HUES48 (cell line): ENCODE results near the gene RBSN.
"Not testable (repeated sequence)": the region's sequence is repeated elsewhere in the genome, so short reads cannot be mapped to it uniquely, and the experiment has no call there.

ENCODE experiments used
- H3K27ac ChIP-seq: one replicate; pipeline ENCODE4 v1.7.0; 2013; ENCODE audit warnings: low read depth, low read length, inconsistent platforms
- H3K27me3 ChIP-seq: 2 replicates; pipeline ENCODE4 v1.6.1; 2013; ENCODE audit warnings: mild to moderate bottlenecking, low read length; ENCODE audit not compliant: control insufficient read depth, insufficient read depth
- H3K36me3 ChIP-seq: 2 replicates; pipeline ENCODE4 v1.6.1; 2013; ENCODE audit warnings: low read length; ENCODE audit not compliant: control insufficient read depth, insufficient read depth
- H3K4me1 ChIP-seq: 2 replicates; pipeline ENCODE4 v1.6.1; 2013; ENCODE audit warnings: mild to moderate bottlenecking, low read length; ENCODE audit not compliant: control insufficient read depth, insufficient read depth
- H3K4me3 ChIP-seq: 2 replicates; pipeline ENCODE4 v1.5.1; 2013; ENCODE audit warnings: mild to moderate bottlenecking, low read depth, low read length
- H3K9ac ChIP-seq: 2 replicates; pipeline ENCODE4 v1.6.1; 2013; ENCODE audit warnings: mild to moderate bottlenecking, low read depth, low read length, moderate library complexity
- H3K9me3 ChIP-seq: 2 replicates; pipeline ENCODE4 v1.6.1; 2013; ENCODE audit warnings: low read length; ENCODE audit not compliant: control insufficient read depth, insufficient read depth

Gene RBSN

DNA sequence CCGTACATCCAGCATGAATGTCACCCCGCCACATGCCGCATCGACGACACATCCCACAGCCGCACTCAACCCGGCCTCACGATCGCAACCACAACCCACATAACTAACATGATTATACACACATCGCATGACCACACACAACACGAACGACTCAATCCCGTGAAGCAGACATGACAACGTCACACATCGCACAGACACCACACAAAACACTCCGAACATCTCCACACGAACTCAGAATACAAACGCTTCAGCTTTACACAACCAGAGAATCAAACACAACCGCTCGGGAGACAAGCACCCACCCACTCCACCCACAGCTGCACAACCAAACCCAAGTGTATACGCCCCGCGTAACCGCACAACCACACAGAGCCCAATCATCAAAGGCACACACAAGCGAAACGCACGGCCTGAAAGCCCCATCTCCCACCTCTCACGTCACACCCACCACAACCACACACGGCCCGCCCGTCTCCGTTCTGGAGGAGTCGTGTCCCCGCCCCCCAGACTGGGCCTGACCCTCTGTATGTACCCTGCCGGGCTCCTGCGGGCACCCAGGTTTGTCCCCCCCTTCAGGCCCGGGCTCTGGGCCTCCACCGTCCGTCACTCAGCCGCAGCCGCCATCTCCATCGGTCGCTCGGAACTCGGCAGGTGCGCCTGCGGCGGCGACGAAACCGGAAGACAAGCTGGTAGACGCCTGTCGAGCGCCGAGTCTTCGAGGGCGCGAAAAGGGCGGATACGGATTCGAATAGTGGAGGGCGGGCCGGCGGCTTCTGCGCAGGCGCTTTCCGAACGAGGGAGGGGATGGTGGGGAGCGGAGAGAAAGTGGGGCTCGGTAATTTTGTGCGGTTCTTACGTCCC lies at the start of gene RBSN:
Gene RBSN (minus strand): TSS at position 646 of the 861 bp plus-strand sequence. CDS start 3,028 bp downstream, outside the sequence.
- Histone ChIP-seq H3K36me3 (peaks cover 23% of the 10 kb centered on the region), H3K4me3 (peak within 1 kb of the TSS; percentile 70), H3K27me3 (no peaks in the 10 kb centered on the region), H3K27ac (peak within 1 kb of the TSS; percentile 18), H3K9me3 (no peaks in the 10 kb centered on the region), H3K4me1 (no peaks in the 10 kb centered on the region), H3K9ac (peak within 1 kb of the TSS; percentile 68)

DNA sequence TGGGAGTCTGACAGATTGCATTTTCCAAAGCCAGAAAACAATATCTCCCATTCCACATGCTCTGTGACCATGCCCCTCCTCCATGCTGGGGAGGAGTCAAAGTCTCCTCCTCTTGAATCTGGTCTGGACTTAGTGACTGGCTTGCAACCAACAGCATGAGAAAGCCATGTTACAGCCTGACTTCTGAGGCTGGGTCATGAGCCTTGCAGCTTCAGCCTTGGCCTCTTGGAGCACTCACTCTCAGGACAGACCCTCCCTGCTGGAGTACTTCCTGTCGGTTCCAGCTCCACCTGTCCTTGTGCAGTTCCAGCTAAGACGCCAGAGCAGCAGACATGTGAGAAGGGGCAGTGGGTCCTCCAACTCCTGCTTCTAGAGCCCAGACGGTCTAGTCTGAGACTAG lies 49.7 kb upstream of the RBSN start:
- Histone ChIP-seq H3K36me3 (no peaks in the 10 kb centered on the region), H3K4me1 (peaks cover 3% of the 10 kb centered on the region; the same call in 1 of the 2 replicates), H3K27me3 (peaks cover under 1% of the 10 kb centered on the region; the same call in 1 of the 2 replicates), H3K9ac (no peak overlapping the region), H3K4me3 (no peak overlapping the region), H3K27ac (no peak overlapping the region), H3K9me3 (no peaks in the 10 kb centered on the region)

DNA sequence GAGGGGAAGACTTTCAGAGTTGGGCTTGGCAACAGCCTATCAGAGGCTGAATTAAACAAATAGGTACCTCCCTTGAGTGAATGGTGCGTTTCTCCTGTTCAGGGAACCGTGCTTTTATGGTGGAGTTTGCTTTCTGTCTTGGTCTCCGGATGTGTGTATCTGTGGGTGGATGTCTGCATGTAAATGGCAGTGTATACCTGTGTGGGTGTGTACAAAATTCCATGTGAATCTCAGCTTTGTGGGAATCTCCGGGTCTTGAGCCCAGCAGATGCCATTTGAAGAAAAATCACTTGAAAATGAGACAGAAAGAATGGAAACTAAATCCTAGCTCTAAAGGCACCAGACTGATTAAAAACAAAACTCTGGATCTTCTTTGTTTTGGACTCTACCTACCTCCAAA lies 37.9 kb upstream of the RBSN start:
- not testable (repeated sequence) for H3K27ac ChIP-seq, H3K9me3 ChIP-seq, H3K27me3 ChIP-seq, H3K4me3 ChIP-seq, H3K36me3 ChIP-seq, H3K9ac ChIP-seq, H3K4me1 ChIP-seq

DNA sequence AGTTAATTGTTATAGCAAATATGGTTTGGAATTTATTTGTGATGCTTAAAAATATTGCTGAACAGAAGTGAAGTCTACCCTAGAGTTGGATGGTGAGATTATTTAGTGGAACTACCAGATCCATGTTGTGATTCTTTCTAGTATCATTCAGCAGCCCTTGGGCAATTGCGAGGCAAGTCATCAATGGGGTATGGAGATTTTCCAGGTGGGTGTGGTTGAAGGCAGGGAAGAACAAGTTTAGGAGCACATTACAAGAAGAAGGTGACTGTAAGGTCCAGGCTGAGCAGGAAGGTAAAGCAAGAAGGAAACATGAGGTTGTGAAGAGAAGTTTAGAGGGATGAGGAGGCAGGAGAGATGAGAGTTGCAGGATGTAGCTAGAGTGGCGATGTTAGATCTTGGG lies 36.0 kb upstream of the RBSN start:
- not testable (repeated sequence) for H3K27ac ChIP-seq, H3K4me3 ChIP-seq, H3K36me3 ChIP-seq, H3K9me3 ChIP-seq, H3K4me1 ChIP-seq, H3K9ac ChIP-seq, H3K27me3 ChIP-seq

DNA sequence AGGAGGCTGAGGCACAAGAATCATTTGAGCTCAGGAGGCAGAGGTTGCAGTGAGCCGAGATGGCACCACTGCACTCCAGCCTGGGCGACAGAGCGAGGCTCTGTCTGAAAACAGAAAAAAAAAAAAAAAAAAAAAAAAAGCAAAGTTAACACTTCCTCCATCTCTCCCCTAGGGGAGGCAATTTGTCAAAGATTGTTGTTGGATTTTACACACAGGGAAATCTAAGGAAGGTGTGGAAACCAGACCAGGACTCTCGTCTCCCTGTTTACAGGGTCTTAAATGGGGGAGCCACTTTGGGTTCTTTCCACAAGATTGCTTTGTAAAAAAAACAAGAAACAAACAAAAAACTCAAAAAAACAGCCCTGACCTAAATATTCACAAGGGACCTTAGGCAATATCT lies 29.5 kb upstream of the RBSN start:
- not testable (repeated sequence) for H3K36me3 ChIP-seq, H3K9ac ChIP-seq, H3K4me1 ChIP-seq, H3K27me3 ChIP-seq, H3K4me3 ChIP-seq, H3K27ac ChIP-seq, H3K9me3 ChIP-seq

DNA sequence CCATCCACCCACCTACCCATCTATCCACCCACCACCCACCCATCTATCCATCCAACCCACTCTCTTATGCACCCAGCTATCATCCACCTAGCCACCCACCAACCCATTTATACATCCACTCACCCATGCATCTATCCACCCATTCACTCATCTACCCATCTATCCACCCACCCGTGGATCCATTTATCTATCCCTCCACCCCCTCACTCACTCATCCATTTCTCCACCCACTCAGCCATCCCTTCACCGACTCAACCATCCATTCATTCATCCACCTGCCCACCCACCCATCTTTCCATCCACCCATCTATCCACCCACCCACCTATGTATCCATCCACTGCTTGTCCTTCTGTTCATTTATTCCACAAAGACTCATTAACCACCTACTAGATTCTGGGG lies 28.0 kb upstream of the RBSN start:
- H3K36me3 ChIP-seq, H3K27ac ChIP-seq, H3K9ac ChIP-seq, H3K4me3 ChIP-seq, H3K27me3 ChIP-seq, H3K4me1 ChIP-seq, H3K9me3 ChIP-seq: not testable (repeated sequence)

DNA sequence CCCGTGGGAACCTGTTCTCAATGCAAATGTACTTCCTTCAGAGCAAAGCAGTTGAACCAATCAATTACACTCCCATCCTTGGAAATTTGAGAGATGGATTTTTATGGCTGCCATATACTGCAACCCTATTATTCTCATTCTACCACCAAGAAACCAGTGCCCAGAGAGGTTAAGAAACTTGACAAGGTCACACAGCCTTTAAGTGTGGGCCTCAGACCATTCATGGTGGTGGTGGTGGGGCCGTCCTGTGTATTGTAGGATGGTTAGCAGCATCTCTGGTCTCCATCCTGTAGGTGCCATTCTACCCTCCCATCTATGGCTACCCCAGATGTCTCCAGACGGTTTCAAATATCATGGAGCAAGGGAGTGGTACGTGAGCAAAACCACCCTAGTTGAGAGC lies 23.4 kb upstream of the RBSN start:
- Histone ChIP-seq H3K36me3 (no peaks in the 10 kb centered on the region), H3K4me3 (no peak overlapping the region), H3K4me1 (no peaks in the 10 kb centered on the region), H3K9me3 (no peaks in the 10 kb centered on the region), H3K27ac (no peak overlapping the region), H3K9ac (no peak overlapping the region), H3K27me3 (peaks cover 6% of the 10 kb centered on the region)

DNA sequence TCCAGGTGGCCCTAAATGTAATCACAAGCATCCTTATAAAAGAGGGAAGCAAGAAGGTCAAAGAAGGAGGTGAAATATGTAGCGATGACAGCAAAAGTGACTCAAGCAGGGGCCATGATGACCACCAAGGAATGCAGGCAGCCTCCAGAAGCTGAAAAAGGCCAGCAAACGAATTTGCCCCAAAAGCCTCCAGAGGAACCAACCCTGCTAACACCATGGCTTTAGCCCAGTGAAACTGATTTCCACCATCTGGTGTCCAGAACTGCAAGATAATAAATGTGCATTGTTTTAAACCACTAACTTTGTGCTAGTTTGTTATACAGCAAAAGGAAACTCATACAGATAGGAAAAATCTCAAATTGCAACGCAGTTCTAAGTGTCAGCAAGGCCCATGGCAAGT lies 23.0 kb upstream of the RBSN start:
- Histone ChIP-seq H3K27ac (no peak overlapping the region), H3K27me3 (peaks cover 6% of the 10 kb centered on the region), H3K9ac (no peak overlapping the region), H3K9me3 (no peaks in the 10 kb centered on the region), H3K4me3 (no peak overlapping the region), H3K36me3 (no peaks in the 10 kb centered on the region), H3K4me1 (no peaks in the 10 kb centered on the region)

DNA sequence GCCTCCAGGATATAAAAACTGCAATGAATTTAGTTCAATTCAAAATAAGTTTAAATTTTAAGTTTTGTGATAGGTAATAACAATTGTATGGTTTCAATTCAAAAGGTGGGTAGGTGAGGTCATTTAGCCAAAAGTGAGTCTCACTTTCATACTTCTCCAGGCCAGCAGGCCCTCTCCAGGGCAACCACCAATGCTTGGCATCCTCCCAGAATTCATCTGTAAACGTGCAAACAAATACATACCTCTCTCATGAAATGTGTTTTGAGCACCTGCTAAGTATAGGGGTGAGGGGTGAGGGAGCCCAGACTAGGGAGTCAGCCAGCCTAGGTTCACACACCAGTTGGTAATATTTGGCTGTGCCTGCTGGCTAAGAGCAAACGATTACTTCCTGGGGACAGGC lies 22.0 kb upstream of the RBSN start:
- no peak overlapping the region for H3K4me3 ChIP-seq
- H3K9me3 ChIP-seq: no peaks in the 10 kb centered on the region
- no peaks in the 10 kb centered on the region for H3K36me3 ChIP-seq
- H3K4me1 ChIP-seq: no peaks in the 10 kb centered on the region
- H3K27ac ChIP-seq: no peak overlapping the region
- H3K9ac ChIP-seq: no peak overlapping the region
- peaks cover 6% of the 10 kb centered on the region for H3K27me3 ChIP-seq

DNA sequence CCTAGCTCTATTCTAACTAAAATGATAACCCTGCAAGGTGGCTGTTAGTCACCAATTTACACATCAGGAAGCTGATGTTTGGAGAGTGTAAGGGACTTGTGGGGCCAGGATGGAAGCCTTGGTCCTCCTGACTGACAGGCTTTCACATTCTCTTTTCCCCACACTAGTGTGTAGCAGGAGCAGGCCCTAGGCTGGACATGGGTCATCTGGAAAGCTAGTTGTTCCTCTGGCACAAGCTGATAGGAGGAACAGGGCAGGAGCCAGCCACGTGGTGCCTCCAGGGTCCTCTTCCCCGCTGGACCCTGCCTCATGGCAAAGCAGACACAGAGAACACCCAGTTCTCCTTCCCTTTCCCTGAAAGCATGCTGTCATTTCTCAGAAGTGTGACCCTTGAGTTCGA lies 18.1 kb upstream of the RBSN start:
- H3K27ac ChIP-seq: no peak overlapping the region
- peaks cover 19% of the 10 kb centered on the region for H3K4me1 ChIP-seq
- H3K36me3 ChIP-seq: no peaks in the 10 kb centered on the region
- H3K27me3 ChIP-seq: peaks cover 6% of the 10 kb centered on the region
- no peaks in the 10 kb centered on the region for H3K9me3 ChIP-seq
- H3K4me3 ChIP-seq: no peak overlapping the region
- H3K9ac ChIP-seq: no peak overlapping the region

DNA sequence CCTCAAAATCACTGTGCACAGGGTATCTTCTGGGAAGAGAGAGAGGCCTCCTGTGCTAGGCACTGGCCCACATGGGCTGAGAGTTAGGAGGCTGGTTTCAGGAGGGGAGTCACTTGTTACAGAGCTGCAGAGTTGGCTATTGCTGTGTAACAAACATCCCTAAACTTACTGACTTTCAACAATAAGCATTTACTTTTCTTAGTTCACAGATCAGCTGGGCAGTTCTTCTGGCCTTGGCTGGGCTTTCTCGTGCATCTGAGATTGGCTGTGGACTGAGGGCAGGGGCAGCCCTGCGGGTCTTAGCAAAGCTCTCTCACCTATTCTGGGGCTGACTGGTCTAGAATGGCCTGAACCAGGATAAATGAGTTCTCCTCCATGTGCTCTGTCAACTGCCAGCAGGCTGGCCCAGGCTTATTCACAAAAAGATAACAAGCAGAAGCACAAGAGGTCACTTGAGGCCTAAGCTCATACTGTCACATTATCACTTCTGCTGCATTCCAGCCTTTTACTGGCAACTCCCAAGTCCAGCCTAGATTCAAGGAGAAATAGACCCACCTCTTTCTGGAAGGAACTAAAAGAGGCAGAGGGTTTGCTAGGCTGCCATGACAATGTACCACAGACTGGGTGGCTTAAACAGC lies 17.2 kb upstream of the RBSN start:
- H3K4me3 ChIP-seq: no peak overlapping the region
- no peak overlapping the region for H3K9ac ChIP-seq
- peaks cover 19% of the 10 kb centered on the region for H3K4me1 ChIP-seq
- H3K27ac ChIP-seq: no peak overlapping the region
- H3K27me3 ChIP-seq: peaks cover 6% of the 10 kb centered on the region
- H3K36me3 ChIP-seq: no peaks in the 10 kb centered on the region
- no peaks in the 10 kb centered on the region for H3K9me3 ChIP-seq
